CD1c-positive myeloid dendritic cell (primary cell): ENCODE results near the gene ING1.
"Not testable (repeated sequence)": the region's sequence is repeated elsewhere in the genome, so short reads cannot be mapped to it uniquely, and the experiment has no call there.

Experiments used
- DNase-seq: peaks from one replicate; pipeline ENCODE4 v3.0.0-alpha.2; 2016; ENCODE audit errors: extremely low spot score

The ING1 gene

GRCh38 chr13:110690516-110690915 lies 23.0 kb upstream of the ING1 start:
- DNase-seq = no peak

- DNase-seq = not testable (repeated sequence)
Observed at GRCh38 chr13:110695774-110696173, 17.7 kb upstream of the ING1 start.

- no peak for DNase-seq
Observed at GRCh38 chr13:110696776-110697175, 16.7 kb upstream of the ING1 start.

- peak; percentile 54 for DNase-seq
Observed at GRCh38 chr13:110697842-110698241, 15.7 kb upstream of the ING1 start.

GRCh38 chr13:110698689-110699088 lies 14.8 kb upstream of the ING1 start:
- no peak for DNase-seq

GRCh38 chr13:110699148-110700145 lies 14.1 kb upstream of the ING1 start:
- peak; percentile 52 for DNase-seq

GRCh38 chr13:110700186-110700585 lies 13.3 kb upstream of the ING1 start:
- DNase-seq = no peak

GRCh38 chr13:110700641-110701040 lies 12.9 kb upstream of the ING1 start:
- DNase-seq = no peak

- not testable (repeated sequence) for DNase-seq
Observed at GRCh38 chr13:110701061-110701460, 12.4 kb upstream of the ING1 start.

GRCh38 chr13:110702089-110702488 lies 11.4 kb upstream of the ING1 start:
- no peak for DNase-seq

- no peak for DNase-seq
Observed at GRCh38 chr13:110702591-110703526, 10.6 kb upstream of the ING1 start.

GRCh38 chr13:110705356-110705825 lies 8.1 kb upstream of the ING1 start:
- DNase-seq = no peak

GRCh38 chr13:110705826-110706569 lies 7.5 kb upstream of the ING1 start, which contains the start of gene CARS2:
TSS of gene CARS2 (minus strand) at chr13:110706116. CDS start at chr13:110706093, 23 bp downstream.
- peak; percentile 98 for DNase-seq

GRCh38 chr13:110706570-110707372 lies 6.7 kb upstream of the ING1 start:
- no peak for DNase-seq

- peak; percentile 95 for DNase-seq
Observed at GRCh38 chr13:110712081-110712848, 1.2 kb upstream of the ING1 start.

- peak; percentile 99 for DNase-seq
Observed at GRCh38 chr13:110712849-110713641, 455 bp upstream of the ING1 start.

GRCh38 chr13:110713981-110714796 lies 689 bp downstream of the ING1 start:
- DNase-seq = peak; percentile 71
